ENCODE data around the gene PHACTR3. TPM values are rescaled to one million over a fixed set of nuclear protein-coding genes. Genes with fewer than 3 reads are reported as not detected.

Gene PHACTR3
- total RNA-seq, 1 donor from 2014 or later, result 1.6 TPM

DNA sequence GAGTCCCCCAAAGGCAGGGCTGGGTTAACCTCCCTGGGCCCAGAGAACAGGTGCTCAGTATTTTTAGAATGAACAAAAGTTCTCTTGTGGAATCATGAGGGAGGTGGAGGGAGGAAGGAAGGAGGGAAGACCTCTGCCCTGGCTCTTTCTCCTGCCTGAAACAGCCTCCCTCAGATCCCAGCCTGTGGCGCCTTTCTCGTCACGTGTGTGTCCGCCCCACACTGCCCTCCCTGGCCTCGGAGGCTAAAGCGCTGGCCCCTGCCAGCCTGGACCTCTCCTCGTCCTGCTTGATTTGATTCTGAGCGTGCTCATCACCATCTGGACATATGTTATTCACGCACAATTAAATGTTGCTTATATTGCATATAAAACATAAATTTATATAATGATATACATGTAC lies 40.9 kb downstream of the PHACTR3 start:
- DNase-seq (ENCODE audit: low read depth in 2 of 2), result no peak

DNA sequence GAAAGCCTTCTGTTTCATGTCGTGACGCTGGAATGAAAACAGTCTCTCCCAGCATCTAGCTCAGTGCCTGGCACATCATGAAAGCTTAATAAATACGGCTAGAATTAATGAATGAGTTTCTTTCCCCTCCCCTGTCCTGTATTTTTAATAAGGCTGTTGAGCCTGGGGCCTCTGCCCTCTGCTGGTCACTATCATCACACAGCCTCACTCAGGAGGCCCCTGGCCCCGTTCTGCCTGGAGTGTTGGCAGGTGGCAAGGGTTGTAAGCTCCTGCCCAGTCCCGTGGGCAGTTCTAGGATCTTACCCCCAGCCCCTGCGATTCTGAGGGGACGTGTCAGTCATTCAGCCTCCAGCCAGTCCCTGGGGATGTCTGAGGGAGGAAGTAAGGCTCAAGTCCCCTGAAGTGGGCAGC lies 41.4 kb downstream of the PHACTR3 start:
- DNase-seq (ENCODE audit: low read depth in 2 of 2), result no peak

DNA sequence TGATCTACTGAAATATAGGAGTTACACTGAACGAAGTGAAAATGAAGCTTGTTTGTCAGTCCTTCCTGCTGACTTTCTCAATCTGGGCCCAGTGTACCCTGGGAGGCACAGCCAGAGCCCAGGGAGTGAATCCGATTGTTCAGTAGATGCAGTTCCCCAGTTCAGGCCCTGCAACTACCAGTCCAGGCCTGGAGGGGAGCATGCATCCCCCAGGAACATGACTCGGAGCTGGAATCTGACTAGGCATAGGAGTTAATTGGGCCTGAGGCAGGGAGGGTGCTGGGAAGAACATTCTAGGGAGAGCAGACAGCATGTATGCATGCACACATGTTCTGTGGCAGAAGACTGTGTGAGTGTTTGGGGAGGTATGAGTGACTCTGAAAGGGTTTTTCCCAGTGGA lies 42.1 kb downstream of the PHACTR3 start:
- no peak for DNase-seq (ENCODE audit: low read depth in 2 of 2)

DNA sequence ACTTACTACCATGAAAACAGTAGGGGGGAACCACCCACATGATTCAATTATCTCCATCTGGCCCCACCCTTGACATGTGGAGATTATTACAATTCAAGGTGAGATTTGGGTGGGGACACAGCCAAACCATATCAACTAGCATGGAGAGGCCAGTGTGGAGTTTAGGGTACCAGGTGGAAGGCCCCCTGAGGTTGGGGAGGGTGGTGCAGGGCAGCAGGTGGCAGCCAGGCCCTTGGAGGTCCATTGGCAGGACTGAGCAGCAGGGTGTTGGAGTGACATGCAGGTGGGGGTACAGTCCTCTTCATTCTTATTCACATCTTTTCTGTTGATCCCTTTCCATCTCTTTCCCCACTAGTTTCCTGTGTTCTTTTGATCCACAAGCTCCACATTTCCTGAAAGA lies 42.9 kb downstream of the PHACTR3 start:
- no peak for DNase-seq (ENCODE audit: low read depth in 2 of 2)

DNA sequence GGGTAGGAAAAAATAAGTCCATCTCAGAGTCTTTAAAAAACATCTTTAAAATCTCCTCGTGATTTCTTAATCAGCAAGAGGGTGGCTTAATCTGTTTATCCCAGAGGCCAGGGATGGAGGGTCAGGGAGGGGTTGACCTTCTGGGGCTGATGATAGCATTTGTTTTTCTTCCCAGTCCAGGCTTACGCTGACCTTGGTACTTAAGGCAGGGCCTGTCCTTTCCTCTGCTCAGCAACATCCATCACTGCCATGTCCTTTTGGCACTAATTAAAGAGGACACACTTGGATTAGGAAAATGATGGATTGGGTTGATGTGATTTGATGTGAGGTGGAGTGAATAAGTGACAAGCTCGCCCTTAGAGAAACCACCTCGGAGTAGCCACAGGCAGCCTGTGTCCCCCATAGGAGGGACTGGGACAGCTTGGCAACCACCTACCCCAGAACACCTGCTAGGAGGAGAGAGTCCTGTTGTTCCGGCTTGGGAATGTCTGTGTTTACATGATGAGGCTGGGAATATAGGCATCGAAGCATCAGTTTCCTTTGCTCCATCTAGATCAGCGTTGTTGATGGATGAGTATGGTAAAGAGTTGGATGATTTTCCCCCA lies 44.2 kb downstream of the PHACTR3 start:
- DNase-seq (ENCODE audit: low read depth in 2 of 2), result no peak

DNA sequence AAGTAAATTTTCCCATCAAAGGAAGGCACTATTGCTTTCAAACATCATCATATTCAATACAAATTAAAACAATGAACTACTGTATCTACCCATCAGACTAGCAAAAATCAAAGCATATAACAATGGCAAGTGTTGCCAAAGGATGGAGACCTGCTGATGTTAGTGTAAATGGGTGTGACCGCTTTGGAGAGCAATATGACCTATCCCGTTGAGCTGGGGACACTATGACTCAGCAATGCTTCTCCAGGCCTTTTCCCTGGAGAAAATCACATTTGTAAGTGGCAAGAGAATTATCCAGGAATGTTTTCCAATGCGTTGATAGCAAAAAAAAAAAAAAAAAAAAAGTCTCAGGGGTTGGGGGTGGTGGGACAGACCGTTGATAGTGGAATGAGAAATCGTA lies 46.1 kb downstream of the PHACTR3 start:
- no peak for DNase-seq (ENCODE audit: low read depth in 2 of 2)

DNA sequence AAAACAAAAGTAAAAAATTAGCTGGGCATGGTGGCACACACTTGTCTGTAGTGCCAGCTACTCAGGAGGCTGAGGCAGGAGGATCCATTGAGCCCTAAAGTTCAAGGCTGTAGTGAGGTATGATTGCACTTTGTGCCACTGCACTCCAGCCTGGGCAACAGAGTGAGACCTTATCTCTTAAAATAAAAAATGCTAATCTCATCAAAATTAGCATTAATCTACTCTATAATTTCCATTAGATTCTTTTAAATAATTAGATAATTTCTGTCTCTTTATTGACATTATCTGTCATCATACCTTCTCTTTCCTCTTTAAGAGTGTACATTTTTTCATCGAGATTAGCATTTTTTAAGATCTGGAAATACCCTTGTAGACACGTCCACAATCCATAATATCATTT lies 48.0 kb downstream of the PHACTR3 start:
- no peak for DNase-seq (ENCODE audit: low read depth in 2 of 2)

DNA sequence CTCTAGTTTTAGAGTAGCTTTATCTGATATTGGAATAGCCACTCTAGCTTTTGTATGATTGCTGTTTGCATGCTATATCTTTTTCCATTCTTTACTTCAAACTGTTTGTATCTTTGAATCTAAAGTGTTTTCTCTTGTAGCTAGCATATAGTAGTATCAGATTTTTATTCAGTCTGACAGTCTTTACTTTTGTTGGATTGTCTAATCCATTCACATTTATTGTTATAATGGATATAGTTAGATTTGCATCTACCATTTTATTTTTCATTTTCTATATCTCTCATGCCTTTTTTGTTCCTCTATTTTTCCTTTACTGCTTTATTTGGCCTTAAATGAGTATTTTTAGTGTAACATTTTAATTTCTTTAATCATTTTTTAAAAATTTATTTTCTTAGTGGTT lies 52.1 kb downstream of the PHACTR3 start:
- no peak for DNase-seq (ENCODE audit: low read depth in 2 of 2)

DNA sequence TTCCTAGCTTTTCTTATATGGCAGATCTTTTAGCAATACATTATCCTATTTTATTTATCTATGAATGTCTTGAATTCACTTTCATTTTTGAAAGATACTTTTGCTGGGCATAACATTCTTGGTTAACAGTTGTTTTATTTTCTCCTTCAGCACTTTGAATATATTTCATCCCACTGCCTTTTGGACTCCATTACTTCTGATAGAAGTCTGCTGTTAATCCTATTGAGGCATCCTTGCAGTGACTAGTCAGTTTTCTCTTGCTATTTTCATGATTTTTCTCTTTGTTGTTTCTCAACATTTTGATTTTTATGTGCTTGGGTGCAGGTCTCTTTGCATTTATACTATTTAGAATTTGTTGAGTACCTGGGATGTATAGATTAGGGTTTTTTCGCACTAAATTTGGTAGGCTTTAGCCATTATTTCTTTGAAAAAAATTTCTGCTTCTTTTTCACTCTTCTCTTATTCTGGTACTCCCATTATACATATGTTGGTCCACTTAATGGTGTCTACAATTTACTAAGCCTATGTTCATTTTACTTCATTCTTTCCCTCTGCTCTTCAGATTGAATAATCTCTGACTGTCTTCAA lies 53.2 kb downstream of the PHACTR3 start:
- DNase-seq (ENCODE audit: low read depth in 2 of 2), result no peak

DNA sequence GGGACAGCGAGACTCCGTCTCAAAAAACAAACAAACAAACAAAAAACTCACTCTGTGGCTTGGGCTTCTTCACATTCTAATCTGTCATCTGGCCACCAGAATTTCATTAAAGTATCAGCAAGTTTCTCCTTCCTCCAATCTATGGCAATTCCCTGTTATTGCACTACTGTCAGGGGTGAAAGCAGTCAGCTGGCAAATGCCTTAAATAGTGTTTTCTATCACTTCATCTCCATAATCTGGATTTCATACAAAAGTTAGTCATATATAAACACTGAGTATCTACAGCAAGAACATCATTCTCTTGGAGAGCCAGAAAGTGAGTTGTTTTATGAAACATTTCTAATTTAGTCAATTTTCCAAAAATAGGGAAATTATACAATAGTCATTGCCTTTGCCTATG lies 56.1 kb downstream of the PHACTR3 start:
- DNase-seq (ENCODE audit: low read depth in 2 of 2), result no peak

DNA sequence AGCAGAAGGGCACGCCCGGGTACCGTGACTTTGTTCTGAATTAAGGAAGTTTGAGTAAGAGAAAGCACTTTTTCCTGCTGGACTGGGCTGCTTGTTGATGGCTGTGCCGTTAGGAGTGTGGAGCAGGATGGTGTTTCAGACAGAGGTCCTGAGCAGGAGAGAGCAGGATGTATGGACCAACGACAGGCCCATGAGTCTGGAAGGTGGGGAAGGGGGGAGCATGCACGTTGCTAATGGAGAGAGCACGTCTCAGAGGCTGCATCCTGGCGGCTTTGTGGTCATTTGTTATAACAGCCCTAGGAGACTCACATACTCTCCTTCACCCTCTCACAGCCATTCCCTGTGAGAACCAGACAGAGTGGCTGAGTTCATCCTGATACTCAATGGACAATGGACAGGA lies 56.8 kb downstream of the PHACTR3 start:
- DNase-seq (ENCODE audit: low read depth in 2 of 2), result no peak

DNA sequence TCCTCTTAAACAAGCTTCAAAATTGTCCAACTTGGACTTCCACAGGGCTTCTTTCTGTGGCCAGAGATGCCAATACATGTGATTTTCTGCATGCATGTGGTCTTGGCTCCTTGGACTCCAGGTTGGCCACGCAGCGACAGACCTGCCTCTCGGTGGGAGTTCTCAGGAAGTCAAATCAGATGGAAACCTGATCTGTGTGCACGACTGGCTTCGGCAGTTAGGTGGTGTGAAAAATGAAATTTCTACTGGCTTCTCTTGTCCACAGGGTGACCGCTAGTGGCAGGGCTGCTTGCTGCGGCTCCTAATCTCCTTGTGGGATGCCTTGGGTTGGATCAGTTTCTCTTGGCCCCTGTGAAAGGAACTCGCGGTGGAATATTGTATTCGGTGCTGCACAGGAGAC lies 57.3 kb downstream of the PHACTR3 start:
- no peak for DNase-seq (ENCODE audit: low read depth in 2 of 2)

DNA sequence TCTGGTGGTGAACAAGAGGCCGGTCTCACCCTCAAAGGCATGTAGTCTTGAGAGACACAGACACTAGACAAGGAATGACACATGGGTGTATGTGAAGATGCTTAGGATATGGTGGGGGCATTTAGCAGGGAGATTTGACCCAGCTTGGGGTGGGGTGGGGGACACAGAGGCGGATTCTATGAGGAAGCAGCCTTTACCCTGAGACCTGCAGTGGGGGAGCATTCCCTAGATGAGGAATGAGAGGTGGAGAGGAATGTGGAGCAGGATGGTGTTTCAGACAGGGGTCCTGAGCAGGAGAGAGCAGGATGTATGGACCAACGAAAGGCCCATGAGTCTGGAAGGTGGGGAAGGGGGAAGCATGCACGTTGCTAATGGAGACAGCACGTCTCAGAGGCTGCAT lies 57.8 kb downstream of the PHACTR3 start:
- no peak for DNase-seq (ENCODE audit: low read depth in 2 of 2)

DNA sequence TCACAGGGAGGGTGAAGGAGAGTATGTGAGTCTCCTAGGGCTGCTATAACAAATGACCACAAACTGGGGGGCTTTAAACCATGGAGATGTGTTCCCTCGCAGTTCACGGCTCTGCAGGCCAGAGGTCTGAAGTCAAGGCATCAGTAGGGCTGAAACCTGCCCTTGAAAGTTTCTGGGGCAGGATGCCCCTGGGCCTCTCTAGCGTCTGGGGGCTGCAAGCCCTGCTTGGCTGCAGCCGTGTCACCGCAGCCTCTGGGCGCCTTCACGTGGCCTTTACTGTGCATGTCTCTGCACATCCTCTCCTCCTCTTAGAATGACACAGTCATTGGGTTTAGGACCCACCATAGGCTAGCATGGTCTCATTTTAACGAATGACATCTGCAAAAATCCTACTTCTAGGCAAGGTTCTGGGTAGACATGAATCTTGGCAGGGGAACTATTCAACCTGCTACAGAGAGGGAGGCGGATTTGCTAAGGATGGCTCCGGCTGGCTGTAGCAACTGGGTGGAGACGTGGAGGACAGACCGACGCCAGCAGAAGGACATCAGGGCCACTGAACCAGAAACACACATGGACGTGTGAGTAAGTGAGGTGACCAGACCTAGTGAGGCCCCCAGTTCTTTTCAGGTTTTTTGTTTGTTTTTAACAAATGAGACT lies 58.6 kb downstream of the PHACTR3 start:
- DNase-seq (ENCODE audit: low read depth in 2 of 2), result no peak

DNA sequence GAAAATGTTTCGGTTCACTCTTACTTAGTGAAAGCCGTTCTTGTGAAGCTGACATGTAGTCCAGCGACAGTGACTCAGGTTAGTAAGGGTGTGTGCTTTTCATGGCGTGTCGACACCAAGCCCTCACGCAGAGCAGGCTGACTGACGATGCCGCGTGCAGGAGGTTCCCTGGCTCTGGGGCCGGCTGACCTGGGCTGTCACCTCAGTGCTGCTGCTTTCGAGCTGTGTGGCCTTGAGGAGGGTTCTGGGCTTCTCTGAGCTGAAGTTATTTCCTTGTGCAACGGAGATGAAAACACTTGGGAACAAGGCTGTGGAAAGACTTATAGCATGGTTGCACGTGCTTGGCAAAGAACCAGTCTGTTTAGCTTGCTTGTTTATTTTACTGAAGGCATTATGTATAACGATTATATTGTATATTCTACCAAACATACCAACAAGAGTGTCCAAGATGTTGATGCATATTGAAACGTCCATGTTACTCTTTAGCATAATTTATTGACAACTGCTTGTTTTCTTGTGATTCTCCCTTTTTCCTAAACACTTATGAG lies 59.2 kb downstream of the PHACTR3 start:
- no peak for DNase-seq (ENCODE audit: low read depth in 2 of 2)

DNA sequence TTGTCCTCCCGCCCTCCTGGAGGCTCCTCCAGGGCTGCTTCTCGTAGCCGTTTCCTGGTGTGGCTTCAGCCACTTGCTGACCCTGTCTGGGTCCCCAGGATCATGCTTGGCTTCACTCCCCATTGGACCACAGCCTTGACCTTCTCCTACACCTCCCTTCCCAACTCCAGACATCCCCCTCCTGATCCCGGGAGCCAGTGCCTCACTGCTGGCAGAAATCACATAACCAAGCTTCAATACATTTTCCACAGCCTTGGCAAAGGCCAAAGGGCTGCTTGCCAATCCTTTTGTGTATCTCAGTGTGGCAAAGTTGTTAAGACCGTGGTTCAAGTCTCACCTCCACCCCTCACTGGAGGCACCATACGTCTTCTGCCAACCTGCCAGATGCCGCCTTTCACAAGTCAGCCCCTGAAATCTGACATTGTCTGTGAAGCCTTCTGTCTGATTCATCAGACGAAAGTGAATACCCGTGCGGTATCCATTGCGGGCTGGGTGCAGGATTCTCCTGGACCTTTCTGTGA lies 60.1 kb downstream of the PHACTR3 start:
- no peak for DNase-seq (ENCODE audit: low read depth in 2 of 2)

DNA sequence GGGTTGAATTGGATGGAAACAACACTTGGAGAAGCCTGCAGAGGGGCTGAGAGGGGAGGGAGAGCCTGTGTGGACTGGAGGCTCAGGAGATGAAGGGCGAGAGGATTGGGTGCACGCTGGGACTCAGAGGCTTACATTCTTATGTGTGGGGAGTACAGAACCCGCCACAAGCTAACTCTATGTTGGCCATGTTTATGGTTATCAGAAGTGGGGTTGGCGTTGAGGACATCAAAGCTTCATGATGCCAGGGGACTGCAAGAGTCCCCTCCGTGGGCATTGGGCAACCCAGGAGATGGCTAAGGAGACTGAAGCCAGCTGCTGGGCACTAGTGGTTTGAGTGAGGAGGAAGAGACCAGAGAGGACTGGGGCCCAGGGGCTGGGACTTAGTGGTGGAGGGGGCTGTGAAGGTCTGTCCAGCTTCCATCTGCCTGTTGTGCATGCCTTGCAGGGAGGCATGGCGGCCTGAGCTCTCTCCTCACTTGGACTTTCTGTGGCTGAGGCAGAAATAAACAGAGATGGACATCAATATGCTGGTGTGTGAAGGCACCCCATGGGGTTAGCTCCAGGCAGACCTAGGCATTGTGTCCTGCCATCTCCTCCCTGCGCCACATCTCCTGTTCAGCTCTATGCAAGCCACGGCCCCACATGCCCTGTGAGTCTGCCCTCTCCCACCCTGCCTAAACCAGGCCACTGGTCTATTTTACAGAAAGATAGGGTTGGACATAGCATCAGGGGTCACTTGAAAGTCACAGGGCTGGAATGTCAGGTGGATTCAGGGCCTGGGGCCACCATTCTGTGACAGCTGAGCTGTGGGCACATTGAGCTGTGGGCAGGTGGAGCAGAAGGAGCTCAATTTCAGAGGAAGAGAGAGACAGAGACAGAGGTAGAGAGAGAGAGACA lies 61.6 kb downstream of the PHACTR3 start:
- no peak for DNase-seq (ENCODE audit: low read depth in 2 of 2)

DNA sequence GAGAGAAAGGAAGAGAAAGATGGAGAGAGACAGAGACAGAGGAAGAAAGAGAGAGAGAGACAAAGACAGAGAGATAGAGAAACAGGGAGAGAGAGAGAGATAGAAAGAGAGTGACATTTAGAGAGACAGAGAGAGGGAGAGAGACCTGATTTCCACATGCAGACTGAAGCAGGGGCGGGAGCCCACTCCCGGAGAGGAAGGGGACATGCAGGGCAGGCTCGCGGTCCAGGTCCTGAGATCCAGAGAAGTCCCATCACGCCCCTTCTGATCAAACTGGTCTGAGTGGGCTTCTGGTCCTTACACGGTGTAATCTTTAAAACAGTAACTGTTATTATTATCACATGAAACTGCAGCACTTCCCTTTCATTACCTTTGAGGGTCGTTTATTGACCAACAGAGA lies 62.2 kb downstream of the PHACTR3 start:
- DNase-seq (ENCODE audit: low read depth in 2 of 2), result no peak

DNA sequence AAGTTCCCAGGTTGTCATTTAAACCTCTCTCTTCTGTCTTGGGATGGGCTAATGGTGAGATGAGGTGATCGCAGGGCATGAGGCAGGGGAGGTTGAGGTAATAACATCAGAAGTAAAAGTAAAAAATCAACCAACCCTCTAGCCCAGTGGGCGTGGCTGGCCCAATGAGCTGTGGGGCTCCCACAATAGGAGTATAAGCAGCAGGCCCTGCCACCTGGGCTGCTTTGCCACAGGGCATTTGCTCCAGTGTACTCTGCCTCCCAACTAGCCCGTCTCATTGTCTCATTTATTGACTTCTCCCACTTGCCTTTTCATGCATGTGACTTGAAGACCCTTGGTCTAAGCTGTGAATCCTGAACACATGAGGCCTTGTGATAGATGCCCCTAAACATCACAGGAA lies 62.8 kb downstream of the PHACTR3 start:
- DNase-seq (ENCODE audit: low read depth in 2 of 2), result no peak

DNA sequence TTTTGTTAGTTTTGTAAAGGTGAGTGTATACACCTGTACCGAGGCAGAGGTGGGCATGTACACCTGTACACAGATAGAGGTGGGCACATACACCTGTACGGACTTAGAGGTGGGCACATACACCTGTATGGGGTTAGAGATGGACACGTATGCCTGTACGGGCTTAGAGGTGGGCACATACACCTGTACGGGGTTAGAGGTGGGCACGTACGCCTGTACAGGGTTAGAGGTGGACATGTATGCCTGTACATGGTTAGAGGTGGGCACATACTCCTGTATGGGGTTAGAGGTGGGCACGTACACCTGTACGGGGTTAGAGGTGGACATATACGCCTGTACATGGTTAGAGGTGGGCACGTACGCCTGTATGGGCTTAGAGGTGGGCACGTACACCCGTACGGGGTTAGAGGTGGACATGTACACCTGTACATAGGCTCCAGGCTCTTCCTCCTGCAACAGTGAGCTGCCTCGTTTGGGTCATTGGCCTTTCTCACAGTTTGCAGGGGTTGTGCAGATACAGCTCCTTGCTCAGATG lies 63.7 kb downstream of the PHACTR3 start:
- no peak for DNase-seq (ENCODE audit: low read depth in 2 of 2)
